Measurements from ENCODE around the gene SERPINE1. TPM values are rescaled to one million over a fixed set of nuclear protein-coding genes. Genes with fewer than 3 reads are reported as not detected.
A peak's percentile ranks its signal among the peaks of the same experiment; 100 is the strongest.
"Not testable (repeated sequence)": the region's sequence is repeated elsewhere in the genome, so short reads cannot be mapped to it uniquely, and the experiment has no call there.

The SERPINE1 gene
- total RNA-seq, 1 donor from 2014 or later = under 0.01 TPM

DNA sequence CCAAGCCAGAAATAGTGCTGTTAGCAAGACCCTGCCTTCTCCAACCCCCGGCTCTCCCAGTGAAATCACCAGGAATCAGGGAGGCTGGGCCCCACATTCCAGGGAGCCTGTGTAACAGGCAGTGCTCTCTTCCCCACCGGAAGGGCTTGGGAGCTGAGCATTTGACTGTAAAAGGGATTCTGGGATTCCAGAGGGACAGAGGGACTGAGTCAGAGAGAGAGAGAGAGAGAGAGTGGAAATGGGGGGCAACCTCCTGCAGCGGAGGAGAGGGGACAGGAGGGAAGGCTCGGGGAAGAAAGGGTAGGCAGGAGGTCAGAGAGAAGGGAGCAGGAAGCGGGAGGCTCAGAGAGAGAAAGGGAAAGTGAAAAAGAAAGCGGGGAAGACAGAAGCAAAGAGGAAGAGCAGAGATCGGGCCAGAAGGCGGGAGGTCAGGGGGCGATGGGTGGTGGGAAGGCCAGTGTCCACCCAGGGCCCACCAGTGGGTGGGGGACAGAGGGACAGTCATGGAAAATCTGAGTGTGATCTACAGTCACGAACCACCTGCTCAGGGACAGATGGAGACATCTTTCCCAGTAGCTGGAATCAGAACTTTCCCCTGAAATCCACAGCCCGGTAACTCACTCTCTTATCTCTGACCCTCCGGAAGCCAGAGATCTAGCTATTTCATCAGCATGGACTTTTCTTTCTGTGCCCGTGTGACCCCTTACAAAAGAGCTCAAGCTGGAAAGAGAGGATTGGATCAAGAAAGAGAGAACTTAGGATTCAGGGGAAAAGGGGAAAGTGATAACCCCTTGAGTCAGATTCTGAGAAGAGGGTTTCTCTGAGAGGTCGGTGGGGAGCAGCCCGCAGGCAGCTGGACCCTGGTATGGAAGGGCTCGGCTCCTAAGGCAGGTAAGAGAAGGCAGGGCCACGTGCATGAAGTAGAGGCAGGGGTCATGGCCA lies 4.6 kb upstream of the SERPINE1 start:
- DNase-seq (ENCODE audit: low spot score in 2 of 2) (peak in 1 of 2 donors; percentile 43), FAIRE-seq (no peak)

DNA sequence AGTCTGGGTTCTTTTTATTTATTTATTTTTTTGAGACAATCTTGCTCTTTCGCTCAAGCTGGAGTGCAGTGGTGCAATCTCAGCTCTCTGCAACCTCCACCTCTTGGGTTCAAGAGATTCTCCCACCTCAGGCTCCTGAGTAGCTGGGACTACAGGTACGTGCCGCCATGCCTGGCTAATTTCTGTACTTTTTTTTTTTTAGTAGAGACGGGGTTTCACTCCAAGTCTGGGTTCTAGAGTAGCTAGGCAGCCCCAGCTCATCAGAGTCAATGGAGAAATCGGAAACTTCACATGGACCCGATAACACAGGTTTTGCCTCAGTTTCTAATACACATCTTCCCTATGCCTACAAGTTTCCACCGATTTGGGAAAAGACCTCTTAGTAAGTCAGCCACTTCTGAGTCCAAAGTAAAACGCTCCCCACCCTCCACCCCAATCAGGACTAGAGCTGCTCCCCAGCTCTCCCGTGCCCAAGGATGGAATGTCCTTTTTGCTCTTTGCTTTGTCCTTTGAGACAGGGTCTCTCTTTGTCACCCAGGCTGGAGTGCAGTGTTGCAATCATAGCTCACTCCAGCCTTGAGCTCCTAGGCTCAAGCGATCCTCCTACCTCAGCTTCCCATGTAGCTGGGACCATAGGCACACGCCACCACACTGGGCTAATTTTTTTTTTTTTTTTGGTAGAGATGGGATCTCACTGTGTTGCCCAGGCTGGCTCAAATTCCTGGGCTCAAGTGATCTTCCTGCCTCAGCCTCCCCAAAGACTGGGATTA lies 3.8 kb upstream of the SERPINE1 start:
- DNase-seq (ENCODE audit: low spot score in 2 of 2) (no peak), FAIRE-seq (no peak)

DNA sequence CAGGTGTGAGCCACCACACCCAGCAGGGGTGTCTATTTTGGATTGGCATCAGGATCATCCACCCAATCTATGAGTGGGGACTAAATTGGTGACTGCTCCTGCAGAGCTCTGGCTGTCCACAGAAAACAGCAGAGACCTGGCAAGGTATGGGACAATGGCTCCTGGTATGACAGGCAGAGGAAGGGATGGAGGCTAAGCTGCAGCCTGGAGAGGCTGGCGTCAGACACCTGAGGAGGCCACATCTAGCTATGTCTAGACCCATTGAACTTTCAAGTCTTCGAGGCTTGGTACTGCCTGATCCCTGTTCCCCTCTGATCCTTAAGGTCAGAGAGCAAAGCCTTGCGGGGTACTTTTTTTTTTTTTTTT lies 3.2 kb upstream of the SERPINE1 start:
- no peak for FAIRE-seq
- DNase-seq (ENCODE audit: low spot score in 2 of 2) = no peak

DNA sequence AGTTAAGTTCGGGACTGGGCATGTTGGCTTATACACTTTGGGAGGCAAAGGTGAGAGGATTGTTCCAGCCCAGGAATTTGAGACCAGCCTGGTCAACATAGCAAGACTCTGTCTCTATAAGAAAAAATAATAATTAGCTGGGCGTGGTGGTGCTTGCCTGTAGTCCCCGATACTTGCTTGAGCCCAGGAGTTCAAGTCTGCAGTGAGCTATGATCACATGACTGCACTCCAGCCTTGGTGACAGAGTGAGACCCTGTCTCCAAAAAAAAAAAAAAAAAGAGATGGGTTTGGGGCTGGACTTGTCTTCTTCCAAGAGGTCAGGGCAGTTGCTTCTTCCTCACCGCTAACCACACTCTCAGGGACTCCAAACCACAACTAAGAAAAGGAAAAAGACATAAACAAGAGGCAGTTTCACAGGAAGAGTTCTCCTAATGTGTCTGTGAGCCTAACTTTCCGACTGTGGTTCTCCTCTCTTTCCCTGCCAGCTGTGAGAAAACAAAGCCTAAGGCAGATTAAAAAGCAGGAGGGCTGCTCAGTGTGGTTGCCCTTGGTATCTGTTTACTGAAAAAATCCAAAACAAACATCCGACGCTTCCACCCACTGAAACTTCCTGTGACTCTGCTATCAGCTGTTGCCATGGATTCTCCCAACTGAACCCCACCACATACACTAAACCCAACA lies 2.4 kb upstream of the SERPINE1 start:
- no peak for FAIRE-seq
- DNase-seq (ENCODE audit: low spot score in 2 of 2) = no peak

DNA sequence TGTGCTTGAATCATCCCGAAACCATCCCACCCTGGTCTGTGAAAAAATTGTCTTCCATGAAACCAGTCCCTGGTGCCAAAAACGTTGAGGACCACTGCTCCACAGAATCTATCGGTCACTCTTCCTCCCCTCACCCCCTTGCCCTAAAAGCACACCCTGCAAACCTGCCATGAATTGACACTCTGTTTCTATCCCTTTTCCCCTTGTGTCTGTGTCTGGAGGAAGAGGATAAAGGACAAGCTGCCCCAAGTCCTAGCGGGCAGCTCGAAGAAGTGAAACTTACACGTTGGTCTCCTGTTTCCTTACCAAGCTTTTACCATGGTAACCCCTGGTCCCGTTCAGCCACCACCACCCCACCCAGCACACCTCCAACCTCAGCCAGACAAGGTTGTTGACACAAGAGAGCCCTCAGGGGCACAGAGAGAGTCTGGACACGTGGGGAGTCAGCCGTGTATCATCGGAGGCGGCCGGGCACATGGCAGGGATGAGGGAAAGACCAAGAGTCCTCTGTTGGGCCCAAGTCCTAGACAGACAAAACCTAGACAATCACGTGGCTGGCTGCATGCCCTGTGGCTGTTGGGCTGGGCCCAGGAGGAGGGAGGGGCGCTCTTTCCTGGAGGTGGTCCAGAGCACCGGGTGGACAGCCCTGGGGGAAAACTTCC lies 784 bp upstream of the SERPINE1 start:
- FAIRE-seq = no peak
- peak in 1 of 2 donors; percentile 45 for DNase-seq (ENCODE audit: low spot score in 2 of 2)

DNA sequence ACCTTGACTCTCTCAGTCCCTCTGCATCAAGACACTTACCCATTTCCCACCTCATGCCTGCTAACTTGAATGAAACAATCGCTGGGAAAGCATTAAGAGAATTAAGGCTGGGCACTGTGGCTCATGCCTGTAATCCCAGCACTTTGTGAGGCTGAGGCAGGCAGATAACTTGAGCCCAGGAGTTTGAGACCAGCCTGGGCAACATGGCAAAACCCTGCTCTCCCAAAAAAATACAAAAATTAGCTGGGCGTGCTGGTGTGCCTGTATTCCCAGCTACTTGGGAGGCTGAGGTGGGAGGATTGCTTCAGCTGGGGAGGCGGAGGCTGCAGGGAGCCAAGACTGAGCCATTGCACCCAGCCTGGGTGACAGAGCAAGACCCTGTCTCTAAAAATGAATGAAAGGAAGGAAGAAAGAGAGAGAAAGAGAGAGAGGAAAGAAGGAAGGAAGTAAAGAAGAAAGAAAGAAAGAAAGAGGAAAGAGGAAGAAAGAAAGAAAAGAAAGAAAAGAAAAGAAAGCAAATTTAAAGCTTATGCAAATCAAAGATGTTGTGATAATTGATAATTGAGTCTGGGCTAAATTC lies 646 bp downstream of the SERPINE1 start:
- no peak for FAIRE-seq

DNA sequence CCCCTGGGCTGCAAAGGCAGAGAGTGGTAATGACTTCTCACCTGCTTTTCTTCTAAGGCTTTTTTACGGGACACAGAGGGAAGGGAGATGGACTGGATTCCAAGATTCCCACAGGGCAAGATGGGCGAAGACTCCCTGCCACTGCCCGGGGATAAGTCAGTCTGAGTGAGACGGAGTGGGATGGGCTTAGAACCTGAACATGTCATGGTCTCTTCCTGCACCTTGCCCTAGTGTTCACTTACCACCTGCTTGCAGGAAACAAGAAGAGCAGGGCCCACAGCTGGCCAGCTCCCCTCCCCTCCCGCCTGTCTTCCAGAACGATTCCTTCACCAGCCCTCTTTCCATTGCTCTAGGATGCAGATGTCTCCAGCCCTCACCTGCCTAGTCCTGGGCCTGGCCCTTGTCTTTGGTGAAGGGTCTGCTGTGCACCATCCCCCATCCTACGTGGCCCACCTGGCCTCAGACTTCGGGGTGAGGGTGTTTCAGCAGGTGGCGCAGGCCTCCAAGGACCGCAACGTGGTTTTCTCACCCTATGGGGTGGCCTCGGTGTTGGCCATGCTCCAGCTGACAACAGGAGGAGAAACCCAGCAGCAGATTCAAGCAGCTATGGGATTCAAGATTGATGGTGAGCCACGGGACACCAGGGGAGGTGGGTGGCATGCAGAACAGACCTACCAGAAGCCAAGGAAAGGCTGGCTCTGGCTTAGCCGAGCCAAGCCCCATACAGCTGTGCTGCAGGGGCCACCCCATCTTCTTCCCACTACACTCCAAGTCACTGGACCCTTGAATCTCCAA lies 1.3 kb downstream of the SERPINE1 start:
- DNase-seq (ENCODE audit: low spot score in 2 of 2) (no peak), FAIRE-seq (no peak)

More for the DNA sequence above, 646 bp downstream of the SERPINE1 start:
- DNase-seq (ENCODE audit: low spot score in 2 of 2) = no peak

DNA sequence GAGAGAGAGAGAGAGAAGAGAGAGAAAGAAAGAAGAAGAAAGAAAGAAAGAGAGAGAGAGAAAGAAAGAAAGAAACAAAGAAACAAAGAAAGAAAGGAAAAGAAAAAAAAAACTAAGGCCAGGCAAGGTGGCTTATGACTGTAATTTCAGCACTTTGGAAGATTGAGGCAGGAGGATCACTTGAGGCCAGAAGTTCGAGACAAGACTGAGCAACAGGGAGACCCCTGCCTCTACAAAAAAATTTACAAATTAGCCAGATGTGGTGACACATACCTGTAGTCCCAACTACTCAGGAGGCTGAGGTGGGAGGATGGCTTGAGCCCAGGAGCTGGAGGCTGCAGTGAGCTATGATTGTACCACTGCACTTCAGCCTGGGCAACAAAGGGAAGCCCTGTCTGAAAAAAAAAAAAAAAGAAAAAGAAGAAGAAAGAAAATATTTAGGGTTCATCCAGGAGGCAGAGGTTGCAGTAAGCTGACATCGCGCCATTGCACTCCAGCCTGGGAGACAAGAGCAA lies 2.8 kb downstream of the SERPINE1 start:
- no peak for DNase-seq (ENCODE audit: low spot score in 2 of 2)
- FAIRE-seq = no peak

DNA sequence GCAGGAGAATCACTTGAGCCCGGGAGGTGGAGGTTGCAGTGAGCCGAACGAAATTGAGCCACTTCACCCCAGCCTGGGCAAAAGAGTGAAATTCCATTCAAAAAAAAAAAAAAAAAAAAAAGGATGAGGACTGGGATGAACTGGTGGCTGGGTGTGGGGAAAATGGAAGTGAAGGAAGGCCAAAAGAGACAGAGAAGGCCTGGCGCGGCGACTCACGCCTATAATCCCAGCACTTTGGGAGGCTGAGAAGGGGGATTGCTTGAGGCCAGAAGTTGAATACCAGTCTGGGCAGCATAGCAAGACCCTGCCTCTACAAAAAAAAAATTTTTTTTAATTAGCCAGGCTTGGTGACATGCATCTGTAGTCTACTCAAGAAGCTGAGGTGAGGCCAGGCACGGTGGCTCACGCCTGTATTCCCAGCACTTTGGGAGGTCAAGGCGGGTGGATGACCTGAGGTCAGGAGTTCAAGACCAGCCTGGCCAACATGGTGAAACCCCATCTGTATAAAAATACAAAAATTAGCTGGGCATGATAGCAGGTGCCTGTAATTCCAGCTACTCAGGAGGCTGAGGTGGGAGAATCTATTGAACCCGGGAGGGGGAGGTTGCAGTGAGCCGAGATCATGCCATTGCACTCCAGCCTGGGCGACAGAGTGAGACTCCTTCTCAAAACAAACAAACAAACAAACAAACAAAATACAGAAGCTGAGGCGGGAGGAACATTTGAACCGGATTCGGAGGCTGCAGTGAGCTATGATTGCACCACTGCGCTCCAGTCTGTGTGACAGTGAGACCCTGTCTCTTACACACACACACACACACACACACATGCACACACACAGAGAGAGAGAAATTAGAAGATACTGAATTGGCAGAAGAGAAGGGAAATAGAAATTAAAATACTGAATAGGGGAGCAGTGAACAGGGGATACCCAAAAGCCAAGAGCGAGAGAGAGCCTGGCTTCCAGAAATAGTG lies 6.0 kb downstream of the SERPINE1 start:
- not testable (repeated sequence) for DNase-seq (ENCODE audit: low spot score in 2 of 2); FAIRE-seq

DNA sequence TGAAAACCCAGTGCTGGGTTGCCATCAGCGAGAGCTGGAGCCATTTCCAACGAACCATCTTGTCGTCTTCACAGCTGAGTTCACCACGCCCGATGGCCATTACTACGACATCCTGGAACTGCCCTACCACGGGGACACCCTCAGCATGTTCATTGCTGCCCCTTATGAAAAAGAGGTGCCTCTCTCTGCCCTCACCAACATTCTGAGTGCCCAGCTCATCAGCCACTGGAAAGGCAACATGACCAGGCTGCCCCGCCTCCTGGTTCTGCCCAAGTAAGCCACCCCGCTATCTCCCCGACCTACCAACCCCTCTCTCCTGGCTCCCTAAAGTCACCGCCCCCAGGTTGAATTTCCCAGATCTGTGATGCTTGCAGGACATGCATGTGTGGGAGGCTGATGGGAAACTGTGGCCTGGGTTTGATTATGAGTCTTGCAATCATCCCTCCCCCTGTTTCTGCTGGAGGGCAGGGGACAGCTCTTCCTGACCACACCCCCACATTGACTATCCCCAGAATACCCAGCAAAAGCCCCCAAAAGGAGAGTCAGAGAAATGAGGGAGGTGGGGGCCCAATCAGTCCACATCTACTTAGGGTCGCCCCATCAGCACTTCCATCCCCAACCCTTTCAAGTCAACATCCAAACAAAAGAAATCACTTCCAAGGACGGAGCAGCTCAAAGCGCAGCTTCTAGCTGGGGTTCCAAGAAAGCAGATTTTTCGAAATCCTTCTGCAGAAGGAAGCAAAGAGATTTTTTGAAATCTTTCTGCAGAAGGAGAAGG lies 6.9 kb downstream of the SERPINE1 start:
- FAIRE-seq (no peak), DNase-seq (ENCODE audit: low spot score in 2 of 2) (no peak)

DNA sequence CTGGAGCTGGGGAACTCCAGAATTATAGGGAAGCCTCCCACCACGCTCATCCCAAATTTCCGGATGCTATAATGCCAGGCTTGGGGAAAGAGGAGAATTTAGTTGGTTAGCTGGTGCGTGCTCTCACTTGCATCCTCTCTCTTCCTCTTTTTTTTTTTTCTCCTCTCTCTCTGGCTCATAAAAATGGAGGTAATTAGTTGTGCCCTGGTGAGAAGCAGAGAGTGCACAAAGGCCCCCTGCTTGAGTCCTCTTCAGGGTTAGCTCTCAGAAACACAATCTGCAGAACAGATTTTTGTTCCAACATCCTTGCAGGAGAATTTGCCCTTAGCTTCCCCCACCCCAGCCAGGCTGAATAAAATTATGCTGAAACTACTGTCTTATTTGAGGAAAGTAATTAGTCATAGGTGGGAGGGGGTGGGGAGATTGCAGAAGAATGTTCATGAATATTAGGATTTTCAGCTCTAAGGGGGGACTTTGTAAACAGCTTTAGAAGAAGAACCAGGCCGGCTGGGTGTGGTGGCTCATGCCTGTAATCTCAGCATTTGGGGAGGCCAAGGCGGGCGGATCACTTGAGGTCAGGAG lies 7.6 kb downstream of the SERPINE1 start:
- no peak for DNase-seq (ENCODE audit: low spot score in 2 of 2)
- no peak for FAIRE-seq

DNA sequence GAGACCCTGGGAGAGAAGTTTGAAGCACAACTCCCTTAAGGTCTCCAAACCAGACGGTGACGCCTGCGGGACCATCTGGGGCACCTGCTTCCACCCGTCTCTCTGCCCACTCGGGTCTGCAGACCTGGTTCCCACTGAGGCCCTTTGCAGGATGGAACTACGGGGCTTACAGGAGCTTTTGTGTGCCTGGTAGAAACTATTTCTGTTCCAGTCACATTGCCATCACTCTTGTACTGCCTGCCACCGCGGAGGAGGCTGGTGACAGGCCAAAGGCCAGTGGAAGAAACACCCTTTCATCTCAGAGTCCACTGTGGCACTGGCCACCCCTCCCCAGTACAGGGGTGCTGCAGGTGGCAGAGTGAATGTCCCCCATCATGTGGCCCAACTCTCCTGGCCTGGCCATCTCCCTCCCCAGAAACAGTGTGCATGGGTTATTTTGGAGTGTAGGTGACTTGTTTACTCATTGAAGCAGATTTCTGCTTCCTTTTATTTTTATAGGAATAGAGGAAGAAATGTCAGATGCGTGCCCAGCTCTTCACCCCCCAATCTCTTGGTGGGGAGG lies 10.8 kb downstream of the SERPINE1 start:
- no peak for FAIRE-seq
- DNase-seq (ENCODE audit: low spot score in 2 of 2) = no peak

DNA sequence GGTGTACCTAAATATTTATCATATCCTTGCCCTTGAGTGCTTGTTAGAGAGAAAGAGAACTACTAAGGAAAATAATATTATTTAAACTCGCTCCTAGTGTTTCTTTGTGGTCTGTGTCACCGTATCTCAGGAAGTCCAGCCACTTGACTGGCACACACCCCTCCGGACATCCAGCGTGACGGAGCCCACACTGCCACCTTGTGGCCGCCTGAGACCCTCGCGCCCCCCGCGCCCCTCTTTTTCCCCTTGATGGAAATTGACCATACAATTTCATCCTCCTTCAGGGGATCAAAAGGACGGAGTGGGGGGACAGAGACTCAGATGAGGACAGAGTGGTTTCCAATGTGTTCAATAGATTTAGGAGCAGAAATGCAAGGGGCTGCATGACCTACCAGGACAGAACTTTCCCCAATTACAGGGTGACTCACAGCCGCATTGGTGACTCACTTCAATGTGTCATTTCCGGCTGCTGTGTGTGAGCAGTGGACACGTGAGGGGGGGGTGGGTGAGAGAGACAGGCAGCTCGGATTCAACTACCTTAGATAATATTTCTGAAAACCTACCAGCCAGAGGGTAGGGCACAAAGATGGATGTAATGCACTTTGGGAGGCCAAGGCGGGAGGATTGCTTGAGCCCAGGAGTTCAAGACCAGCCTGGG lies 11.4 kb downstream of the SERPINE1 start:
- DNase-seq (ENCODE audit: low spot score in 2 of 2) = no peak
- FAIRE-seq = no peak

DNA sequence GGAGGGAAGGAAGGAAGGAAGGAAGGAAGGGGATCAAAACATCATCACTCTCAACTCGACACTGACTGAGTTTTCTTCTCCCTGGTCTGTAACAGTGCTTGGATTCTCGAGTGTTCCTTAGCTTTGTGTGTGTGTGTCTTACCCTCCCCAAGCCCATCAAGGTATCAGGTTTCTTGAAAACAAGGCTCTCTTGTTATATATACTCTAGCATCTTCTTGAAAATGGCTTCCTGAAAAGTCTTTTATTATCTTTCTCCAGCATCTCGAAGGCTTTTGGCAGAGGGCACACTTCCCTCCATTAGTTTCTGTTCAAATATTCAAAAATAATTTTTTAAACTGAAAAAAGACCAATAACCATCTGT lies 13.4 kb downstream of the SERPINE1 start:
- DNase-seq (ENCODE audit: low spot score in 2 of 2) (no peak), FAIRE-seq (no peak)

DNA sequence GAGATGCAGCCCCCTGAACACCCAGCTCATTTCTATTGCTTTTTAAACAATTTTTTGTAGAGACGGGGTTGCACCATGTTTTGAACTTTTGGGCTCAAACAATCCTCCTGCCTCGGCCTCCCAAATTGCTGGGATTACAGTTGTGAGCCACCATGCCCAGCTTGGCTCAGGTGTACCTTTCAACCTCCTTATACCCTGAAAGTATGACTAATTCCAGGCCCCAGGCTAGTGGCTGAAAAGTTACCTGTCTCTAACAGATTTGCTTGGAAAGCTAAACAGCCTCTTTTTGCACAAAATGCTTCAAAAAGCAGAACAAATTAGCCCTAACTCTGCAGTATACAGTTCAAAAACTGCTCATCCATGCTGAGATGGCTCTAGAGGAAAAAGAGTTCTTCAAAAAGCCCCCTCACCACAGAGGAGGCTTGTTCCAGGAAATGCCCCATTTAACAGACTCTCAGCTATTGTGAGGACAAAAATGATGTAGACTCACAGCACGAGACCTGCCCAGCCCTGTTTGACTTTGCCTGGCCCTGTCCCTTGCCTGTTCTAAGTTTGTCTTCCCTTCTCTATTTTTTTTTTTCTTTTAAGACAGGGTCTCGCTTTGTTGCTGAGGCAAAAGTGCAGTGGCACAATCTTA lies 14.0 kb downstream of the SERPINE1 start:
- no peak for DNase-seq (ENCODE audit: low spot score in 2 of 2)
- FAIRE-seq = no peak
